Panc1 (cell line): ENCODE results near the gene STC2.

Experiments used
- CTCF ChIP-seq: fragments of 450-650 bp; IDR thresholded peaks from 2 replicates; pipeline ENCODE4 v1.5.1; 2017; ENCODE audit warnings: mild to moderate bottlenecking
- POLR2AphosphoS5 ChIP-seq: IDR thresholded peaks from 2 replicates; pipeline ENCODE4 v1.6.1; 2012; ENCODE audit warnings: mild to moderate bottlenecking, low read depth, low read length, moderate library complexity
- REST ChIP-seq, 2 experiments: IDR thresholded peaks; 2 replicates each; pipeline ENCODE4 v1.6.1; 2011 to 2012; ENCODE audit warnings: low read depth in 2 of 2, control low read depth in 1 of 2, low read length in 1 of 2, mild to moderate bottlenecking in 1 of 2, moderate library complexity in 1 of 2; ENCODE audit not compliant: insufficient read depth in 1 of 2
- TCF7L2 ChIP-seq: IDR thresholded peaks from 2 replicates; pipeline ENCODE4 v1.6.1; 2011; ENCODE audit warnings: mild to moderate bottlenecking, low read depth, low read length, inconsistent platforms

GRCh38 chr5:173281910-173282309 lies 46.3 kb downstream of the STC2 start:
- TF ChIP-seq REST (IDR thresholded peaks at IDR 0.05; ENCODE audit: insufficient read depth in 1 of 2, low read depth in 2 of 2, low read length in 1 of 2) (no peak), CTCF (peak; percentile 75), POLR2AphosphoS5 (no peak), TCF7L2 (no peak)
